Activated T-cell treated with anti-CD3 and anti-CD28 coated beads, Interleukin-2, amount 50 U/mL, for 72 hours (primary cell): Measurements from ENCODE around the gene VPS13D. TPM values are rescaled to one million over a fixed set of nuclear protein-coding genes. Genes with fewer than 3 reads are reported as not detected.
"Not testable (repeated sequence)": the region's sequence is repeated elsewhere in the genome, so short reads cannot be mapped to it uniquely, and the experiment has no call there.

Experiments
- ATAC-seq, 2 donors: fragments of 150-1000 bp; cut with Tn5 transposase; replicated peaks in 1 of 2; 2 replicates each; pipeline ENCODE4 v1.10.0; 2021; ENCODE audit warnings: moderate library complexity in 2 of 2, mild to moderate bottlenecking in 1 of 2
- DNase-seq, 2 donors: peaks; one replicate each; pipeline ENCODE4 v3.0.0; 2021 to 2022; ENCODE audit warnings: mixed read lengths in 1 of 2
- H3K27ac Mint-ChIP-seq: one replicate; pipeline ENCODE4 v1.8.0; 2022; ENCODE audit warnings: mild to moderate bottlenecking, moderate library complexity, mixed read lengths
- H3K27me3 Mint-ChIP-seq: one replicate; pipeline ENCODE4 v1.8.0; 2022; ENCODE audit warnings: low read depth, mixed read lengths
- H3K36me3 Mint-ChIP-seq, 2 donors: one replicate each; pipeline ENCODE4 v1.8.0; 2022; ENCODE audit warnings: mixed read lengths in 2 of 2, mild to moderate bottlenecking in 1 of 2; ENCODE audit not compliant: insufficient read depth in 2 of 2
- H3K4me1 Mint-ChIP-seq: one replicate; pipeline ENCODE4 v1.8.0; 2022; ENCODE audit warnings: low read depth, mixed read lengths
- H3K4me3 Mint-ChIP-seq, 2 donors: one replicate each; pipeline ENCODE4 v1.8.0; 2022; ENCODE audit warnings: mild to moderate bottlenecking in 2 of 2, mixed read lengths in 2 of 2, moderate library complexity in 2 of 2
- H3K9me3 Mint-ChIP-seq, 2 donors: one replicate each; pipeline ENCODE4 v1.8.0; 2022; ENCODE audit warnings: mixed read lengths in 2 of 2
- total RNA-seq, 2 donors: library from RNA; stranded (reverse); gene quantifications; one replicate each; pipeline ENCODE4 v1.2.3, GENCODE V29; 2022

Gene VPS13D
- total RNA-seq, 2 donors from 2014 or later, result 36.0 to 40.5 TPM

- peaks cover 2 to 3% of the 10 kb centered on the region in 2 donors for H3K9me3 Mint-ChIP-seq
- DNase-seq, result no peak
- no peak overlapping the region for H3K4me3 Mint-ChIP-seq
- H3K36me3 Mint-ChIP-seq, result peaks cover 8 to 10% of the 10 kb centered on the region in 2 donors
- peaks cover 70% of the 10 kb centered on the region for H3K4me1 Mint-ChIP-seq
- H3K27ac Mint-ChIP-seq, result no peak overlapping the region
- no peak for ATAC-seq
- H3K27me3 Mint-ChIP-seq, result no peaks in the 10 kb centered on the region
These were observed 217.5 kb downstream of the VPS13D start for GRCh38 chr1:12447307-12447706.

GRCh38 chr1:12447849-12448312 lies 218.1 kb downstream of the VPS13D start:
- no peak overlapping the region for H3K27ac Mint-ChIP-seq
- H3K36me3 Mint-ChIP-seq, result peaks cover 8 to 10% of the 10 kb centered on the region in 2 donors
- H3K9me3 Mint-ChIP-seq, result peaks cover 2 to 3% of the 10 kb centered on the region in 2 donors
- H3K27me3 Mint-ChIP-seq, result no peaks in the 10 kb centered on the region
- no peak for ATAC-seq
- H3K4me3 Mint-ChIP-seq, result no peak overlapping the region
- peaks cover 70% of the 10 kb centered on the region for H3K4me1 Mint-ChIP-seq
- no peak for DNase-seq

DNA sequence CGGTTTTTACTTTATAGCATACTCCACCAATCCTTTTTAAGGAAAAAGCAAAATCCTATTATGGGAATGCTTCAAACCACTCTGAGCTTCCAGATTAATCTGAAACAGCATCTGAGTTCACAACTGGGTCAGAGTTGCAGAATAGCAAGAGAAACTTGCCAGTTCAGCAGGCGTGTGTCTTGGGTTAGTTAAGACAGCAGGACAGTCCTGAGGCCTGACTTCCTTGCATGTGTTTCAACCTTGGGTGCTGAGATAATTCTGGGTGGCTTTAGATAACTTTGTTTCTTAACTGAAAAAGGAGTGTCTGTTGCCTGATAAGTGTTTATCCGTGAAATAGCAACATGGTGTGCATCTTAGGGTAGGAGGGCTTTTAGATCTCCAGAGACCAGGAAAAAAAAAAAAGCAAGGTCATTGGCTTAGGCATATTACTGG lies 218.9 kb downstream of the VPS13D start:
- Mint-ChIP-seq H3K36me3 (peaks cover 7% of the 10 kb centered on the region in 2 donors), H3K27me3 (no peaks in the 10 kb centered on the region), H3K9me3 (no peaks in the 10 kb centered on the region), H3K27ac (peak overlapping the region; percentile 77), H3K4me3 (peak overlapping the region; percentile 71 to 81), H3K4me1 (peaks cover 74% of the 10 kb centered on the region)
- no peak for ATAC-seq
- DNase-seq, result no peak

- Mint-ChIP-seq H3K4me3 (peak overlapping the region; percentile 75 to 81), H3K27me3 (no peaks in the 10 kb centered on the region), H3K36me3 (peaks cover 3 to 8% of the 10 kb centered on the region in 2 donors), H3K9me3 (no peaks in the 10 kb centered on the region), H3K27ac (peak overlapping the region; percentile 77), H3K4me1 (peaks cover 89% of the 10 kb centered on the region)
- ATAC-seq, result peak; percentile 4 to 57
- DNase-seq, result peak in 1 of 2 donors; percentile 44
These were observed 220.4 kb downstream of the VPS13D start for GRCh38 chr1:12450090-12450755.

DNA sequence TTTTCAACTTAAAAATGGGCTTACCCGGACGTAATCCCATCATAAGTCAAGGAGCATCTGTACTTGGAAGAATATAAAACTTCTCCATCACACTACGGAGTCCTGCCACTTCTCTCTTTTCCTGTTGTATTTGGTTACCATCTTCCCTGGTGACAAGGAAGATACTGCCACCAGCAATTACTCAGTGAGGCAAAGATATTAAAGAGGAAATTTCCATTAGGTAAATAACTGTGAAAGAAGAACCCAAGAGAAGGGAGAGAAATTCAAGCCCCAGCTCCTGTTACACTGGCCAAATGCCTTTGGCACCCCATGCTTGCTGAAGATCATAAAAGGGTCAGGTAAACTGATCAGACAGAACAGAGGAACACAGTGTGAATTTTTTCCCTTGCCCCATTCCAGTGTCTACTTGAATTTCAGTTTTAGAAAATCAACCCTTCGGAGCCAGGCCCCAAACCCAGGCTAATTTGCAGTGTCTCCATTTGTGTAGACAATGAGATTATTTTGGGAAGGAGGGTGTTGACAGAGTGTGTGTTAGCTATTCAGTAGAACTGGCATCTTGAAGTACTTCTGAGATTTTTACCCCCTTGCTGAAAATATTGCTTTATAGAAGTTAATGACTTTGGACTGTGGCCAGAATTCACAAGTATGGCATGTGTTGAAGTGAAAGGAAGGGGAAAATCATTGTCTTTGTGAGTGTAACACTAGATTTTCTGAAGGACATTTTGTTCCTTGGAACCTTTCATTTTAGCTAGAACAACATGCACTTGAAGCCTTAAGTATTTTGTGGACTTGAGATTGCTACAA lies 221.1 kb downstream of the VPS13D start:
- Mint-ChIP-seq H3K4me1 (peaks cover 89% of the 10 kb centered on the region), H3K4me3 (peak overlapping the region; percentile 75 to 81), H3K9me3 (no peaks in the 10 kb centered on the region), H3K27ac (no peak overlapping the region), H3K36me3 (peaks cover 3 to 10% of the 10 kb centered on the region in 2 donors), H3K27me3 (no peaks in the 10 kb centered on the region)
- no peak for ATAC-seq
- no peak for DNase-seq

DNA sequence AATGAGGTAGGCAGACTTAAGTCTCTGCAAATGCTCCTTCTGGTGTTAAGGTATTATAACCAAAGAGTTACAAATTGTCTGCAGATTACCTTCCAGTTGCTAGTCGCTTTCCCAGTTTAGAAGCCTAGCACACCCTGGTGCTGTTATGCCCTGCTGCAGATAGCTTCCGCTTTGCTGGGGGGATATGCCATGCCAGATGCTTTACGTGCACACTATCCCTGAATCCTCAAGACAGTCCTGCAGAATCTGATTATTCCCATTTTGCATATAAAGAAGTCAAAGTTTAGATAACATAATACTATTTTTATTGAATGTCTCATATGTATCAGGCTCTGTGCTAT lies 221.7 kb downstream of the VPS13D start:
- Mint-ChIP-seq H3K4me1 (peaks cover 89% of the 10 kb centered on the region), H3K27ac (no peak overlapping the region), H3K27me3 (no peaks in the 10 kb centered on the region), H3K36me3 (peaks cover 4 to 9% of the 10 kb centered on the region in 2 donors), H3K9me3 (no peaks in the 10 kb centered on the region), H3K4me3 (no peak overlapping the region)
- ATAC-seq (no peak), DNase-seq (no peak)

GRCh38 chr1:12452262-12452661 lies 222.4 kb downstream of the VPS13D start:
- H3K4me1 Mint-ChIP-seq, result peaks cover 93% of the 10 kb centered on the region
- peak overlapping the region in 1 of 2 donors; percentile 42 for H3K4me3 Mint-ChIP-seq
- peaks cover 8 to 12% of the 10 kb centered on the region in 2 donors for H3K36me3 Mint-ChIP-seq
- DNase-seq, result no peak
- no peak for ATAC-seq
- H3K9me3 Mint-ChIP-seq, result no peaks in the 10 kb centered on the region
- no peaks in the 10 kb centered on the region for H3K27me3 Mint-ChIP-seq
- no peak overlapping the region for H3K27ac Mint-ChIP-seq

DNA sequence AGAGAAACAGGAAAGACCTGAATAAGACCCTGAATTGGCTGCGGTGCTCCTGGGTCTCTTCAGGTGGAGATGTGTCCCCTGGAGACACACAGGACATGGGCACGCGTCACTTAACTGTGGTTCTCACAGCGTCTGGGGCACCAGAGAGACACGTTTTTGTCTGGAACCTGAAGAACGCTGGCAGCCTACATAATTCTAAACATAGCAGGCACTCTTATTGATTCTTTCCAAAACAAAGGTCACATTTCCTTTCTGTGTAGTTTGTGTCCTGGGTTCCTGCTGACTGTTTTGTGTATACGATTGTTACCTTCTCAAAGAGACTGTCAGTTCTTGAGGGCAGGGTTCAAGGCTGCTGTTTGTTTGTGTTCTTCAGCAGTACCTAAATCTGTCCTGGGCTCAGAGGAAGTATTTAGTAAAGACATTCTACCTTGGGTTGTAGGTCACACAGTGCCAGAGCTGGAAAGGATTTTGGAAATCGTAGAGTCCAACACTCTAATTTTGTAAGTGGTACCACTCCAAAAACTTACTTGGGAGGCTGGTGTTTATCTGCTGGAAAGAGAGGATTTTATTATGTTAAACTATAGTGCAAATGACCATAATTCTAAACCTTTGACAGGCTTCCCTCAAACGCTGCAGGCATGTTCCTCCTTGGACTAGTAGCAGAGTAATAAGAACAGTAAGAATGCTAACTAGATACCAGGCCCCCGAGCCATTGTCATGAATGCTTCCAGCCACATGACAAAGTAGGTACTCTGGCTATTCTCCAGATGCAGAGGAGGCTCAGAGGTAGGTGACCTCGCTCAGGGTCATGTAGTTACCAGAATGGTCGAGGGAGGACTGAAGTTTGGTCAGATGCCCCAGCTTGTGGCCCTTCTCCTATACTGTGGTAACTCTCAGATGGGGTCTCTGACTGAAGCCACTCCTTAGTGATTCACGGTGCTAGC lies 223.8 kb downstream of the VPS13D start:
- Mint-ChIP-seq H3K9me3 (no peaks in the 10 kb centered on the region), H3K36me3 (peaks cover 6 to 12% of the 10 kb centered on the region in 2 donors), H3K4me1 (peaks cover 91% of the 10 kb centered on the region), H3K27ac (peak overlapping the region; percentile 75), H3K4me3 (peak overlapping the region; percentile 40 to 42), H3K27me3 (no peaks in the 10 kb centered on the region)
- ATAC-seq (no peak), DNase-seq (no peak)

GRCh38 chr1:12454406-12455391 lies 224.9 kb downstream of the VPS13D start:
- peaks cover 6 to 13% of the 10 kb centered on the region in 2 donors for H3K36me3 Mint-ChIP-seq
- H3K27me3 Mint-ChIP-seq, result no peaks in the 10 kb centered on the region
- ATAC-seq, result no peak
- H3K4me3 Mint-ChIP-seq, result peak overlapping the region in 1 of 2 donors; percentile 40
- no peaks in the 10 kb centered on the region for H3K9me3 Mint-ChIP-seq
- peak overlapping the region; percentile 75 for H3K27ac Mint-ChIP-seq
- no peak for DNase-seq
- peaks cover 81% of the 10 kb centered on the region for H3K4me1 Mint-ChIP-seq

DNA sequence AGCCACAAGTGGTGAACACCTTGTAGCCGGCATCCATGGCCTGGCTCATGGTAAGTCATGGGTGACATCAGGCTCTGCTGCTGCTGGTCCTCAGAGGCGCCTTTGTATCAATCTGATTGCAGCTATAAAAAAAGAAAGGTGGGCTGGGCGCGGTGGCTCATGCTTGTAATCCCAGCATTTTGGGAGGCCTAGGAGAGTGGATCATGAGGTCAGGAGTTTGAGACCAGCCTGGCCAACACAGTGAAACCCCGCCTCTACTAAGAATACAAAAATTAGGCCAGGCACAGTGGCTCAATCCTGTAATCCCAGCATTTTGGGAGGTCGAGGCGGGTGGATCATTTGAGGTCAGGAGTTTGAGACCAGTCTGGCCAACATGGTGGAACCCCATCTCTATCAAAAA lies 226.3 kb downstream of the VPS13D start:
- H3K9me3 Mint-ChIP-seq, H3K27ac Mint-ChIP-seq: not testable (repeated sequence)

DNA sequence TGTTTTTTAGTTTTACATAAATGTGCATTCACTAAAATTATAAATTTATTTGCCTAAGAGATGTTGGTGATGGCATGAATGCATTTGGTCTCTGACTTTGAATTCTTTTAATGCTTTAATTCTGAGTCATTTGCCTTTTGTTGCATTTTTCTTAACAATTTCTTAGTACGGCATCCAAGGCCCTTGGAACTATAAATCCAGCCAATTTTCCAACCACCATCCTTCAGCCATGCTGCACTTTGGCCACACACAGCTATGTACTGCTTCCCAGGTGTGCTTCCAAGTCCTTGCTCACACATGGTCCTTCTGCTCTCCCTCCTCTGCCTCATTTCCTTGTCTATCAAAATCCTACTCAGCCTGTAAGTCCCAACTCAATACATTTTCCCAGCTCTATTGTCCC lies 227.1 kb downstream of the VPS13D start:
- peaks cover 66% of the 10 kb centered on the region for H3K4me1 Mint-ChIP-seq
- DNase-seq (no peak), ATAC-seq (no peak)
- peaks cover 4 to 21% of the 10 kb centered on the region in 2 donors for H3K36me3 Mint-ChIP-seq
- H3K27me3 Mint-ChIP-seq, result no peaks in the 10 kb centered on the region
- no peaks in the 10 kb centered on the region for H3K9me3 Mint-ChIP-seq
- no peak overlapping the region for H3K4me3 Mint-ChIP-seq
- H3K27ac Mint-ChIP-seq, result no peak overlapping the region

More for the DNA sequence above, 226.3 kb downstream of the VPS13D start:
- not testable (repeated sequence) for H3K27me3 Mint-ChIP-seq, ATAC-seq, H3K4me3 Mint-ChIP-seq, DNase-seq
- Mint-ChIP-seq H3K4me1 (peaks cover 72% of the 10 kb centered on the region), H3K36me3 (peaks cover 4 to 21% of the 10 kb centered on the region in 2 donors)

DNA sequence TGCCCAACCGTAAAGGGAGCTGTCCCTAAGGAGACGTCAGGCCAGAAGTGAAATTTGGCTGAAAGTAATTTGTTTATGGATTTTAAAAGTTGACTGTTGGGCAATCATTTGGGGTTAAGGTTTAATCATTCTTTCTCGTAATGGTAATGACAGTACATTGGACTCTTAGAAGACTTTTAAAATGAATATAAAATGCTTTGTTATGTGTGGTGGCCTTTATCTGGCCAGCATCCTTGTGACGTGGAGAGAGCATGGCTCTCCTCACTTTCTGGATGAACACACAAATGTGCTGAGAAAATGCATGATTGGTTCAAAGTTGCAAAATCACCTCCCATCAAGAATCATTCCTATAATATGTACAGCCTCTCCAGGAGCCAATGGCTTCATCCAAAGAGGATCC lies 227.9 kb downstream of the VPS13D start:
- no peaks in the 10 kb centered on the region for H3K9me3 Mint-ChIP-seq
- ATAC-seq (no peak), DNase-seq (no peak)
- H3K4me1 Mint-ChIP-seq, result peaks cover 61% of the 10 kb centered on the region
- H3K27ac Mint-ChIP-seq, result no peak overlapping the region
- H3K4me3 Mint-ChIP-seq, result no peak overlapping the region
- H3K27me3 Mint-ChIP-seq, result no peaks in the 10 kb centered on the region
- H3K36me3 Mint-ChIP-seq, result peaks cover 4 to 20% of the 10 kb centered on the region in 2 donors
